NCI-H82 (cell line): ENCODE data around the gene ZNF883.

Source experiments
- DNase-seq: peaks from one replicate; lab custom pipeline; 2025; lab: John Stamatoyannopoulos, UW

The ZNF883 gene

DNA sequence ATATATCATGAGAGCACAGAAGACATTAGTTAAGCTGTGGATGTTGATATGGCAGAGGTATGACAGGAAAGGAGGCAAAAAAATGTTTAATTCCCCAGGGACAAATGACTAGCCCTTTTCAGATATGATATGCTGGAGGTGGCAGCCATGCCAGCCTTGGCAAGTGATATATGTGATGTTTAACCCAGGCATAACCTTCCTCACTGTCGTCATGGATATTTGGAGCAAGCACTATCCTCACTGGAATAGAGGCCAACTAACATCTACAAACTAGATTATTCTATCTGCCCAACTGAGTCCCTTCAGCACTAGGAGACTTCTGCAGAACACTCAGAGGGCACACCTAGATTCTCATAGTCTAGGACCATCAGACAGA, 94.0 kb downstream of the ZNF883 start:
- no peak for DNase-seq

DNA sequence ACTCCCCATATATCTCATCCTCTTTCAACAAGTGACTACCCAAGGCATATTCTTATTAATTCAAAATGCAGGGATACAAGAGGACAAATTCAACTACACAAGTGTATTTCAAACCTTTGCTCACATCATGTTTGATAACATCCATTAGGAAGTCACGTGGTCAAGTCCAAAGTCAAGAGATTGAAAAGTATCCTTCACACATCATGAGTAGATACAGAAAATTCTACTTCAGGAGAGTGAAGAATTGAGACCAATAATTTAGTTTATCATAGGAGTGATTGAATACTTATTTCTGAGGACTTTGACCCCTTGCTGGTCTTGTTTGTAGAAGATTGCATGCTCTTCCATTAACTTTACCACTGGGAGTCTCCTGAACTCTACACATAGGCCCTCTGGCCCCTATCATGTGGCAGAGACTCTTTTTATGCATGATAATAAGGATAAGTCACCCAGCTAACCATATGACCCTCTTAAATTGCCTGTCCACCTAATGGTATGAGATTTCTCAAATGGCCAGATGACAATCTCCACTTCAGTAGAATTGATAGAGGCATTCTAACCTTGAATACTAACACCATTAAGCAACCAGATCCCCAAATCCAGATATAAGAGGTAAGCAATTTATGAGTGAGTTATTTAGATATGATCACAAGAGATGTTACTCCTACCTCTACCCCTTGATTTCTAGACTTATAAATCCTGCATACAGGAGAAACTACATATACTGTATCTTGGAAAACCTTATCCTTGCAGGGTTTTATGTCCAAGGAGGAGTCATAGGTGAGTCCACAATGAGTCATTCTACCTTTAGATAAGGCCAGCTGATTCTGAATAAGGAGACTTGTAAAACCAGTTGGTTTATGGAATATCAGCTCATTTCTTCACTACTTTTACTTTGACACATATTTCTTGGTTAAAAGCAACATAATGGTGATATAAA, 94.7 kb downstream of the ZNF883 start:
- DNase-seq: no peak

- DNase-seq: no peak
Observed at GRCh38 chr9:112914524-112914923, 97.5 kb downstream of the ZNF883 start.

- DNase-seq: no peak
Observed at GRCh38 chr9:112913326-112913725, 98.7 kb downstream of the ZNF883 start.

DNA sequence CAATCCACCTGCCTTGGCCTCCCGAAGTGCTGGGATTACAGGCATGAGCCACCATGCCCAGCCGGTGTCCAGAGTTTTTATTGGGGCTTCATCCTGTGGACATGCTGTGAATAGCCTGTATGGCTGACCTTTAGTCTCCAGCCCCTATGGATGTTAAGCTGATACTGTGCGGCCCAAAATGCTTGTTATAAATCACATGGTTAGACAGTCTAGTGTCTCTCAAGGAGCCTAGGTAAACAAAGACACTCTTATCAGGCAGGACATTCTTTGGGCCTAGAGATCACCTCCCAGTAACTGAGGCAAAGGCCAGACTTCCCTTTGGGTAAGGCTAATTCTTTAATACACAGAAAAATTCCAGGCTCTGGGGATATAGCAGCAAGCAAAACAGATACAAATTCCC, 99.4 kb downstream of the ZNF883 start:
- no peak for DNase-seq

- no peak for DNase-seq
Observed at GRCh38 chr9:112911736-112912135, 100.3 kb downstream of the ZNF883 start.
